Lower leg skin (tissue), 3 donors: ENCODE results near the gene SLBP.

Experiments used
- CTCF ChIP-seq, 3 donors: fragments of 450-650 bp; IDR thresholded peaks; one replicate each; pipeline ENCODE4 v1.5.1; 2016; ENCODE audit warnings: antibody characterized with exemption in 3 of 3, mild to moderate bottlenecking in 3 of 3, moderate library complexity in 2 of 3
- POLR2A ChIP-seq, 2 donors: fragments of 450-650 bp; IDR thresholded peaks; one replicate each; pipeline ENCODE4 v1.6.1; 2016 to 2017; ENCODE audit warnings: antibody characterized with exemption in 2 of 2, mild to moderate bottlenecking in 1 of 2, moderate library complexity in 1 of 2

DNA sequence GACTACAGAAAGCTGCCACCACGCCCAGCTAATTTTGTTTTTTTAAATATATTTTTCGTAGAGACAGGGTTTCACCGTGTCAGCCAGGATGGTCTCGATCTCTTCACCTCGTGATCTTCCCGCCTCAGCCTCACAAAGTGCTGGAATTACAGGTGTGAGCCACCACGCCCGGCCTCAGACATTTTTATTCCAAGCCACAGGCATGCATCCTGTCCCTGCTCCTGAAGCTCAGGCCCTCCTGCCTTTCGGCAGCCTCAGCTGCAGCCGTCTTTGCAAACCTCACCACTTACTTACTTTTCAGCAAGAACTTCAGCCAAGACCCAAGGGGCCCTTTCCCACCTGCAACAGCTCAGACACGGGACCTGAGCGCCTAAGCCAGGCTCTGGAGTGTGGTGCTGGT is 54.0 kb downstream of the SLBP start:
- TF ChIP-seq CTCF (IDR thresholded peaks at IDR 0.05) (no peak), POLR2A (IDR thresholded peaks at IDR 0.05) (no peak)
